NK-92 treated with Interleukin-12 subunit alpha and Interleukin-12 subunit beta, amount 100 ng/mL, for 24 hours (cell line): ENCODE results near the gene CERT1.
"Not testable (repeated sequence)": the region's sequence is repeated elsewhere in the genome, so short reads cannot be mapped to it uniquely, and the experiment has no call there.

ENCODE experiments used
- DNase-seq: peaks from one replicate; lab custom pipeline; 2025; lab: John Stamatoyannopoulos, UW

Gene CERT1

GRCh38 chr5:75348241-75348640 lies 163.2 kb downstream of the CERT1 start:
- no peak for DNase-seq

- DNase-seq: no peak
These were observed 168.6 kb downstream of the CERT1 start for GRCh38 chr5:75342836-75343235.

- no peak for DNase-seq
These were observed 169.5 kb downstream of the CERT1 start for GRCh38 chr5:75341934-75342333.

GRCh38 chr5:75340714-75341478 lies 170.5 kb downstream of the CERT1 start:
- DNase-seq: no peak

- DNase-seq: no peak
These were observed 173.0 kb downstream of the CERT1 start for GRCh38 chr5:75338408-75338807.

- peak; percentile 70 for DNase-seq
These were observed 173.9 kb downstream of the CERT1 start for GRCh38 chr5:75337366-75338021.

- DNase-seq: peak; percentile 97
These were observed 174.7 kb downstream of the CERT1 start, which contains the start of gene HMGCR for GRCh38 chr5:75336615-75337336. Gene HMGCR (plus strand): TSS chr5:75337220. CDS start chr5:75342606, 5,386 bp downstream.

- no peak for DNase-seq
These were observed 175.3 kb downstream of the CERT1 start for GRCh38 chr5:75335952-75336614.

GRCh38 chr5:75335486-75335885 lies 175.9 kb downstream of the CERT1 start:
- DNase-seq: no peak

GRCh38 chr5:75334413-75334812 lies 177.0 kb downstream of the CERT1 start:
- not testable (repeated sequence) for DNase-seq

- not testable (repeated sequence) for DNase-seq
These were observed 177.7 kb downstream of the CERT1 start for GRCh38 chr5:75333759-75334158.

- DNase-seq: no peak
These were observed 180.0 kb downstream of the CERT1 start for GRCh38 chr5:75331095-75332090.

- no peak for DNase-seq
These were observed 181.0 kb downstream of the CERT1 start for GRCh38 chr5:75330404-75330803.
